Ascending aorta (tissue), 2 donors: ENCODE data around the gene MICU1. TPM values are rescaled to one million over a fixed set of nuclear protein-coding genes. Genes with fewer than 3 reads are reported as not detected.

Source experiments
- DNase-seq, 2 donors: peaks; one replicate each; pipeline ENCODE4 v3.0.0-alpha.2; 2019; ENCODE audit warnings: low spot score in 2 of 2
- H3K27ac ChIP-seq, 2 donors: fragments of 200-600 bp; sonication (generic); one replicate each; pipeline ENCODE4 v1.5.1; 2016 to 2017; ENCODE audit warnings: mild to moderate bottlenecking in 1 of 2
- H3K27me3 ChIP-seq: fragments of 200-600 bp; sonication (generic); one replicate; pipeline ENCODE4 v1.5.1; 2017
- H3K36me3 ChIP-seq, 2 donors: fragments of 200-600 bp; sonication (generic); one replicate each; pipeline ENCODE4 v1.5.1; 2016
- H3K4me1 ChIP-seq, 2 donors: fragments of 200-600 bp; sonication (generic); one replicate each; pipeline ENCODE4 v1.5.1; 2016 to 2017; ENCODE audit warnings: mild to moderate bottlenecking in 1 of 2
- H3K4me3 ChIP-seq, 2 donors: fragments of 200-600 bp; sonication (generic); one replicate each; pipeline ENCODE4 v1.5.1; 2016 to 2017; ENCODE audit warnings: mild to moderate bottlenecking in 1 of 2
- H3K9me3 ChIP-seq, 2 donors: fragments of 200-600 bp; sonication (generic); one replicate each; pipeline ENCODE4 v1.5.1; 2016
- intact Hi-C: fragments of 100-400 bp; cut with DNase I; formaldehyde crosslinking; loops from one replicate; pipeline ENCODE4 v1.15.1; 2023
- total RNA-seq: library from RNA; depleted of rRNA; stranded (reverse); fragments of >200 nt; gene quantifications from one replicate; pipeline ENCODE4 v1.1.0, GENCODE V29; 2016
- TF ChIP-seq, protein P1 (sequence below), 3 experiments: fragments of 200-600 bp in 2 of 3; fragments of 450-650 bp in 1 of 3; sonication (generic) in 2 of 3; IDR thresholded peaks; one replicate each; pipeline ENCODE4 v1.5.1; 2016 to 2019; ENCODE audit warnings: antibody characterized with exemption in 3 of 3, mild to moderate bottlenecking in 1 of 3, moderate library complexity in 1 of 3

MICU1 gene
- total RNA-seq, 1 donor from 2014 or later = 18.9 TPM

DNA sequence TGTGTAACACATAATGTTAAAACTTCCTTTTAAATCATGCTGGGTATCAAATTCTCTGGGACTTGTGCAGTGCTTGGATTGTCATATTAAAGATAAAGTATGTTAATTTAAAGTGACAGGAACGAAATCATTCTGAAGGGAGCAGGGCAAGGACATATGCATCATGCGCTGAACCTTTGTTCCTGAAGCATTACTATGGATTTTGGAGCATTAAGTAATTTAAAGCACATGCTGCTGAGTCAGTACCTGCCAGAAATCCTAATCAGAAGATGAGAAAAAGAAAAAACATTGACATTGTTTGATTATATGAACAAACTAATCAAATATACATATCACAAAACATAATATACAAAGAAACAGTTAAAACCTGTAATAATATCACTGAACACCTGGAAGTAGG lies 101.4 kb downstream of the MICU1 start:
- H3K4me3 ChIP-seq = no peak overlapping the region
- H3K4me1 ChIP-seq = no peaks in the 10 kb centered on the region
- H3K27ac ChIP-seq = no peak overlapping the region
- no peak for DNase-seq
- TF ChIP-seq, protein P1, sequence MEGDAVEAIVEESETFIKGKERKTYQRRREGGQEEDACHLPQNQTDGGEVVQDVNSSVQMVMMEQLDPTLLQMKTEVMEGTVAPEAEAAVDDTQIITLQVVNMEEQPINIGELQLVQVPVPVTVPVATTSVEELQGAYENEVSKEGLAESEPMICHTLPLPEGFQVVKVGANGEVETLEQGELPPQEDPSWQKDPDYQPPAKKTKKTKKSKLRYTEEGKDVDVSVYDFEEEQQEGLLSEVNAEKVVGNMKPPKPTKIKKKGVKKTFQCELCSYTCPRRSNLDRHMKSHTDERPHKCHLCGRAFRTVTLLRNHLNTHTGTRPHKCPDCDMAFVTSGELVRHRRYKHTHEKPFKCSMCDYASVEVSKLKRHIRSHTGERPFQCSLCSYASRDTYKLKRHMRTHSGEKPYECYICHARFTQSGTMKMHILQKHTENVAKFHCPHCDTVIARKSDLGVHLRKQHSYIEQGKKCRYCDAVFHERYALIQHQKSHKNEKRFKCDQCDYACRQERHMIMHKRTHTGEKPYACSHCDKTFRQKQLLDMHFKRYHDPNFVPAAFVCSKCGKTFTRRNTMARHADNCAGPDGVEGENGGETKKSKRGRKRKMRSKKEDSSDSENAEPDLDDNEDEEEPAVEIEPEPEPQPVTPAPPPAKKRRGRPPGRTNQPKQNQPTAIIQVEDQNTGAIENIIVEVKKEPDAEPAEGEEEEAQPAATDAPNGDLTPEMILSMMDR (IDR thresholded peaks at IDR 0.05) = no peak
- no peaks in the 10 kb centered on the region for H3K9me3 ChIP-seq
- H3K27me3 ChIP-seq = no peaks in the 10 kb centered on the region
- intact Hi-C loops = no loop called here
- no peaks in the 10 kb centered on the region for H3K36me3 ChIP-seq

DNA sequence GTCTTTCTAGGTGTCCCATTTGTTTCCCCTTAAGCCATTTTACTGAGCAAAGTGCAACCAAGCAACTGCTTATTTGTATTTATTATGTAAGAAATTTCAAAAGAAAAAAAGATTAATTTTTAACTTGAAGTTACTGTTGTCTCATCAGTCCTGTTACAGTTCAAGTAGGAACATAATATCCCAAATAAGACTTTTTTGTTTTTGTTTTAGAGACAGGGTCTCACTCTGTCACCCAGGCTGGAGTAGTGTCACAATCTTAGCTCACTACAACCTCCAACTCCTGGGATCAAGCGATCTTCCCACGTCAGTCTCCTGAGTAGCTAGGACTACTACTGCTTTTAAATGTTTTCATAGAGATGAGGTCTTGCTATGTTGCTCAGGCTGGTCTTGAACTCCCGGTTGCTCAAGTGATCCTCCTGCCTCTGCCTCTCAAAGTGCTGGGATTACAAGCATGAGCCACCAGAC lies 101.9 kb downstream of the MICU1 start:
- Histone ChIP-seq H3K27me3 (no peaks in the 10 kb centered on the region), H3K27ac (no peak overlapping the region), H3K36me3 (no peaks in the 10 kb centered on the region), H3K4me1 (no peaks in the 10 kb centered on the region), H3K9me3 (no peaks in the 10 kb centered on the region), H3K4me3 (no peak overlapping the region)
- TF ChIP-seq, protein P1 (IDR thresholded peaks at IDR 0.05) = no peak
- intact Hi-C loops = no loop called here
- DNase-seq = no peak

DNA sequence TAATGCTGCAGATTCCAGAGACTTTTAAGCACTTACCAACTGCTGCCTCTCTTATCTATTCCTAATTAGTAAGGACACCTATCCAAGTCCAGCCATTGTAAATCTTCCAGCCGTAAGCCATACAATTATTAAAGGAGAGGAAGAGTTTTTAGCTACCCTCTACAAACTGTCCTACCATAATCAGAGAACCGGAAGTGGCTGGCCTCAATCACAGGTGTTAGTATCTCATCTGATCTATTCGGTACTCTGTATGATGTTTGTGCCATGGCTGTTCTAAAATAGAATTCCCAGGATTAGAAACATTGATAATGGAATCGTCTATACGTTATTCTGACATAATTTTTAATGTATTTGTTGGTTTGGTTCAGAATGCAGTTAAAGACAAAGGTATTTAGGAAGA lies 102.8 kb downstream of the MICU1 start:
- intact Hi-C loops = no loop called here
- TF ChIP-seq, protein P1 (IDR thresholded peaks at IDR 0.05) = no peak
- no peaks in the 10 kb centered on the region for H3K4me1 ChIP-seq
- H3K36me3 ChIP-seq = no peaks in the 10 kb centered on the region
- H3K27me3 ChIP-seq = no peaks in the 10 kb centered on the region
- H3K9me3 ChIP-seq = no peaks in the 10 kb centered on the region
- H3K4me3 ChIP-seq = no peak overlapping the region
- no peak for DNase-seq
- no peak overlapping the region for H3K27ac ChIP-seq

DNA sequence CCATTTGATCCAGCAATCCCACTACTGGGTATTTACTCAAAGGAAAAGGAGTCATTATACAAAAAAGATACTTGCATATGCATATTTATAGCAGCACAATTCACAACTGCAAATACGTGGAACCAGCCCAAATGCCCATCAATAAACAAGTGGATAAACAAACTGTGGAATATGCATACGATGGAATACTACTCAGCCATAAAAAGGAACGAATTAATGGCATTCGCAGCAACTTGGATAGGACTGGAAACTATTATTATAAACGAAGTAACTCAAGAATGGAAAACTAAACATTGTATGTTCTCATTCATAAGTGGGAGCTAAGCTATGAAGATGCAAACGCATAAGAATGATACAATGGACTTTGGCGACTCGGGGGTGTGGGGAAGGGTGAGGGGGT lies 108.6 kb downstream of the MICU1 start:
- Histone ChIP-seq H3K4me3 (no peak overlapping the region), H3K27me3 (no peaks in the 10 kb centered on the region), H3K4me1 (no peaks in the 10 kb centered on the region), H3K27ac (no peak overlapping the region), H3K36me3 (no peaks in the 10 kb centered on the region), H3K9me3 (no peaks in the 10 kb centered on the region)
- no peak for DNase-seq
- TF ChIP-seq, protein P1 (IDR thresholded peaks at IDR 0.05) = no peak
- intact Hi-C loops = no loop called here

DNA sequence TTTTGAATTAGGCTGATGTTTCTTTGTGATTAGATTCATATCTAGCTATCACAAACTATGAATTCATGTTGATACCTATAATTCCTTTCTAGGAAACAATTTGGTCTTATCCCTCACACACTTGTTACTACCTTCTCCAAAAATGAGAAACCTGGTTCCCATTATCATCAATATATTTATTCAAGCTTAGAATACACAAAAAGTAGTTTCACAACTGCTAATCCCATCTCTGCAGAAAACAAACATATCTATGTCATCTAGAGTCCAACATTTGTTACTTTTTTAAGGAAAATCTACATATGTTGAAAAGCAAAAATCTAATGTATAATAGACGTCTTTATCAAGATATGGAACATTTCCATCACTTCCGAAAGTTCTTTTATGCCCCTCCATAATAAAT lies 110.4 kb downstream of the MICU1 start:
- intact Hi-C loops = no loop called here

More for the DNA sequence above, 110.4 kb downstream of the MICU1 start:
- Histone ChIP-seq H3K36me3 (no peaks in the 10 kb centered on the region), H3K27me3 (no peaks in the 10 kb centered on the region), H3K9me3 (no peaks in the 10 kb centered on the region), H3K27ac (no peak overlapping the region), H3K4me1 (no peaks in the 10 kb centered on the region), H3K4me3 (no peak overlapping the region)
- TF ChIP-seq, protein P1 (IDR thresholded peaks at IDR 0.05) = no peak
- no peak for DNase-seq
